NCI-H748 treated with DMSO at 0.1 percent for 48 hours (cell line): ENCODE measurements around the gene GPR135.
A peak's percentile ranks its signal among the peaks of the same experiment; 100 is the strongest.

Experiments used
- DNase-seq: peaks from one replicate; lab custom pipeline; 2025; lab: John Stamatoyannopoulos, UW

Gene GPR135

GRCh38 chr14:59465316-59466135 is at the start of gene GPR135:
GPR135 (minus strand) TSS chr14:59465380; CDS start chr14:59465226, 154 bp downstream.
- DNase-seq, result no peak

- peak; percentile 42 for DNase-seq
These were observed 46.9 kb upstream of the GPR135 start for GRCh38 chr14:59511916-59512575.

- no peak for DNase-seq
These were observed 45.8 kb upstream of the GPR135 start for GRCh38 chr14:59510966-59511365.

GRCh38 chr14:59510001-59510400 is 44.8 kb upstream of the GPR135 start:
- no peak for DNase-seq

- DNase-seq, result no peak
These were observed 43.9 kb upstream of the GPR135 start for GRCh38 chr14:59509101-59509500.

GRCh38 chr14:59507752-59508103 is 42.5 kb upstream of the GPR135 start:
- no peak for DNase-seq

GRCh38 chr14:59507063-59507751 is 42.0 kb upstream of the GPR135 start:
- peak; percentile 69 for DNase-seq

- DNase-seq, result no peak
These were observed 38.1 kb upstream of the GPR135 start for GRCh38 chr14:59503256-59503655.

GRCh38 chr14:59500732-59501131 is 35.6 kb upstream of the GPR135 start:
- no peak for DNase-seq

GRCh38 chr14:59492384-59492783 is 27.2 kb upstream of the GPR135 start:
- DNase-seq, result no peak

GRCh38 chr14:59490756-59491155 is 25.6 kb upstream of the GPR135 start:
- DNase-seq, result no peak

GRCh38 chr14:59484639-59485175 is 19.5 kb upstream of the GPR135 start:
- DNase-seq, result no peak

GRCh38 chr14:59483819-59484638 is 18.8 kb upstream of the GPR135 start, which contains the start of the genes JKAMP and L3HYPDH:
JKAMP (plus strand) TSS chr14:59484517; CDS start chr14:59484590, 73 bp downstream.
L3HYPDH (minus strand) TSS chr14:59484408; CDS start chr14:59484316, 92 bp downstream.
- peak; percentile 88 for DNase-seq

- DNase-seq, result no peak
These were observed 18.2 kb upstream of the GPR135 start for GRCh38 chr14:59483363-59483762.

- DNase-seq, result no peak
These were observed 17.6 kb upstream of the GPR135 start for GRCh38 chr14:59482541-59483331.

- DNase-seq, result no peak
These were observed 16.8 kb upstream of the GPR135 start for GRCh38 chr14:59481871-59482540.

- no peak for DNase-seq
These were observed 16.2 kb upstream of the GPR135 start for GRCh38 chr14:59481407-59481806.

- DNase-seq, result no peak
These were observed 15.0 kb upstream of the GPR135 start for GRCh38 chr14:59480166-59480565.

GRCh38 chr14:59478540-59478939 is 13.4 kb upstream of the GPR135 start:
- DNase-seq, result no peak

- no peak for DNase-seq
These were observed 10.5 kb upstream of the GPR135 start for GRCh38 chr14:59475709-59476108.
